ENCODE data around the gene XRCC1.

The XRCC1 gene

DNA sequence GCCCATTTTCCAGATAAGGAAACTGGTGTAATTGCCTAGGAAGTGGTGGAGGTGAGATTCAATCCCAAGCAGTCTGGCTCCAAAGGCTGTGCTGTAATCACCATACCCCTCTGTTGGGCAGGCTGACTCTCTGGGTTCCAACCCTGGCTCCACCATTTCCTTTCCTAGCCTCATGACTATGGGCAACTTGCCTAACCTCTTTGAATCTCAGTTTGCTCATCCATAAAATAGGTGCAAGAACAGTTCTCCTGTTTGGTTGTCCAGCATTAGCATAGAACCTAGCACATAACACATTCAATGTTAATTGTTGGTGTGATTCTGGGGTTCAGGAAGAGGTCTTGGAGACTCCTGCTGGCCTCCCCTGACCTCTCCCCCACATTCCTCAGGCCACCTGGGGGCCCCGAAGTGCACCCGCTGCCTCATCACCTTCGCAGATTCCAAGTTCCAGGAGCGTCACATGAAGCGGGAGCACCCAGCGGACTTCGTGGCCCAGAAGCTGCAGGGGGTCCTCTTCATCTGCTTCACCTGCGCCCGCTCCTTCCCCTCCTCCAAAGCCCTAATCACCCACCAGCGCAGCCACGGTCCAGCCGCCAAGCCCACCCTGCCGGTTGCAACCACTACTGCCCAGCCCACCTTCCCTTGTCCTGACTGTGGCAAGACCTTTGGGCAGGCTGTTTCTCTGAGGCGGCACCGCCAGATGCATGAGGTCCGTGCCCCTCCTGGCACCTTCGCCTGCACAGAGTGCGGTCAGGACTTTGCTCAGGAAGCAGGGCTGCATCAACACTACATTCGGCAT is 23.3 kb upstream of the XRCC1 start:
- no peak overlapping the region for H3K4me3 ChIP-seq (replicated peaks; ENCODE audit: insufficient read depth, low read length)
- no peaks in the 10 kb centered on the region for H3K27me3 ChIP-seq (ENCODE audit: insufficient read depth, poor library complexity, severe bottlenecking)
- no peak for DNase-seq (ENCODE audit: low read depth in 1 of 2, low spot score in 1 of 2)
- TF ChIP-seq POLR2AphosphoS5 (IDR thresholded peaks at IDR 0.05; ENCODE audit: low read depth) (no peak), GABPA (IDR thresholded peaks at IDR 0.05; ENCODE audit: low read depth) (no peak), SPI1 (IDR thresholded peaks at IDR 0.05; ENCODE audit: borderline replicate concordance, low read depth) (no peak)
- TF ChIP-seq, protein P1, sequence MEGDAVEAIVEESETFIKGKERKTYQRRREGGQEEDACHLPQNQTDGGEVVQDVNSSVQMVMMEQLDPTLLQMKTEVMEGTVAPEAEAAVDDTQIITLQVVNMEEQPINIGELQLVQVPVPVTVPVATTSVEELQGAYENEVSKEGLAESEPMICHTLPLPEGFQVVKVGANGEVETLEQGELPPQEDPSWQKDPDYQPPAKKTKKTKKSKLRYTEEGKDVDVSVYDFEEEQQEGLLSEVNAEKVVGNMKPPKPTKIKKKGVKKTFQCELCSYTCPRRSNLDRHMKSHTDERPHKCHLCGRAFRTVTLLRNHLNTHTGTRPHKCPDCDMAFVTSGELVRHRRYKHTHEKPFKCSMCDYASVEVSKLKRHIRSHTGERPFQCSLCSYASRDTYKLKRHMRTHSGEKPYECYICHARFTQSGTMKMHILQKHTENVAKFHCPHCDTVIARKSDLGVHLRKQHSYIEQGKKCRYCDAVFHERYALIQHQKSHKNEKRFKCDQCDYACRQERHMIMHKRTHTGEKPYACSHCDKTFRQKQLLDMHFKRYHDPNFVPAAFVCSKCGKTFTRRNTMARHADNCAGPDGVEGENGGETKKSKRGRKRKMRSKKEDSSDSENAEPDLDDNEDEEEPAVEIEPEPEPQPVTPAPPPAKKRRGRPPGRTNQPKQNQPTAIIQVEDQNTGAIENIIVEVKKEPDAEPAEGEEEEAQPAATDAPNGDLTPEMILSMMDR (IDR thresholded peaks at IDR 0.05; ENCODE audit: insufficient read depth, low read length), result no peak
- TF ChIP-seq, protein P2, sequence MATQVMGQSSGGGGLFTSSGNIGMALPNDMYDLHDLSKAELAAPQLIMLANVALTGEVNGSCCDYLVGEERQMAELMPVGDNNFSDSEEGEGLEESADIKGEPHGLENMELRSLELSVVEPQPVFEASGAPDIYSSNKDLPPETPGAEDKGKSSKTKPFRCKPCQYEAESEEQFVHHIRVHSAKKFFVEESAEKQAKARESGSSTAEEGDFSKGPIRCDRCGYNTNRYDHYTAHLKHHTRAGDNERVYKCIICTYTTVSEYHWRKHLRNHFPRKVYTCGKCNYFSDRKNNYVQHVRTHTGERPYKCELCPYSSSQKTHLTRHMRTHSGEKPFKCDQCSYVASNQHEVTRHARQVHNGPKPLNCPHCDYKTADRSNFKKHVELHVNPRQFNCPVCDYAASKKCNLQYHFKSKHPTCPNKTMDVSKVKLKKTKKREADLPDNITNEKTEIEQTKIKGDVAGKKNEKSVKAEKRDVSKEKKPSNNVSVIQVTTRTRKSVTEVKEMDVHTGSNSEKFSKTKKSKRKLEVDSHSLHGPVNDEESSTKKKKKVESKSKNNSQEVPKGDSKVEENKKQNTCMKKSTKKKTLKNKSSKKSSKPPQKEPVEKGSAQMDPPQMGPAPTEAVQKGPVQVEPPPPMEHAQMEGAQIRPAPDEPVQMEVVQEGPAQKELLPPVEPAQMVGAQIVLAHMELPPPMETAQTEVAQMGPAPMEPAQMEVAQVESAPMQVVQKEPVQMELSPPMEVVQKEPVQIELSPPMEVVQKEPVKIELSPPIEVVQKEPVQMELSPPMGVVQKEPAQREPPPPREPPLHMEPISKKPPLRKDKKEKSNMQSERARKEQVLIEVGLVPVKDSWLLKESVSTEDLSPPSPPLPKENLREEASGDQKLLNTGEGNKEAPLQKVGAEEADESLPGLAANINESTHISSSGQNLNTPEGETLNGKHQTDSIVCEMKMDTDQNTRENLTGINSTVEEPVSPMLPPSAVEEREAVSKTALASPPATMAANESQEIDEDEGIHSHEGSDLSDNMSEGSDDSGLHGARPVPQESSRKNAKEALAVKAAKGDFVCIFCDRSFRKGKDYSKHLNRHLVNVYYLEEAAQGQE (IDR thresholded peaks at IDR 0.05; ENCODE audit: insufficient replicate concordance, low read depth), result no peak
- H3K27ac ChIP-seq (replicated peaks), result no peak overlapping the region

DNA sequence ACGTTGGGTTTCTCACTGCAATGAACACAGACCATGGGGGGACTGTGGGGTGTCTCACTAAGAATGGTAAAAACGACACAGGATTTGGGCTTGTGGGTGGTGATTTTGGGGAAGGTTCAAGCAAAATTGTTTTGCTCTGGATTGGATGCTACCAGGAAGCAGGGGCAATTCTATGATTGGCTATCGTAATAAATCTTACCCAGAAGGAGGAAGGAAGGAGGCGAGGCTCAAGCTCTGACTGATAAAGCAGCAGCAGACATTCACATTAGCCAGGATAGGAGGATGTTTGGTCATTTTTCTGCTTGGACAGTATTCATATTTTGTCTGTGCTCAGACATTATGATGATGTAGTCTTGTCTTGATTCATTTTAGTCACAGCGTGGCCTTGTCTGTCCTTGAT is 22.5 kb upstream of the XRCC1 start:
- TF ChIP-seq, protein P2 (IDR thresholded peaks at IDR 0.05; ENCODE audit: insufficient replicate concordance, low read depth), result no peak
- TF ChIP-seq GABPA (IDR thresholded peaks at IDR 0.05; ENCODE audit: low read depth), result no peak
- TF ChIP-seq SPI1 (IDR thresholded peaks at IDR 0.05; ENCODE audit: borderline replicate concordance, low read depth), result no peak
- TF ChIP-seq, protein P1 (IDR thresholded peaks at IDR 0.05; ENCODE audit: insufficient read depth, low read length), result no peak
- no peak for TF ChIP-seq POLR2AphosphoS5 (IDR thresholded peaks at IDR 0.05; ENCODE audit: low read depth)
- no peaks in the 10 kb centered on the region for H3K27me3 ChIP-seq (ENCODE audit: insufficient read depth, poor library complexity, severe bottlenecking)
- H3K27ac ChIP-seq (replicated peaks), result no peak overlapping the region
- peak in 1 of 2 experiments; percentile 7 for DNase-seq (ENCODE audit: low read depth in 1 of 2, low spot score in 1 of 2)
- H3K4me3 ChIP-seq (replicated peaks; ENCODE audit: insufficient read depth, low read length), result peak overlapping the region; percentile 58

DNA sequence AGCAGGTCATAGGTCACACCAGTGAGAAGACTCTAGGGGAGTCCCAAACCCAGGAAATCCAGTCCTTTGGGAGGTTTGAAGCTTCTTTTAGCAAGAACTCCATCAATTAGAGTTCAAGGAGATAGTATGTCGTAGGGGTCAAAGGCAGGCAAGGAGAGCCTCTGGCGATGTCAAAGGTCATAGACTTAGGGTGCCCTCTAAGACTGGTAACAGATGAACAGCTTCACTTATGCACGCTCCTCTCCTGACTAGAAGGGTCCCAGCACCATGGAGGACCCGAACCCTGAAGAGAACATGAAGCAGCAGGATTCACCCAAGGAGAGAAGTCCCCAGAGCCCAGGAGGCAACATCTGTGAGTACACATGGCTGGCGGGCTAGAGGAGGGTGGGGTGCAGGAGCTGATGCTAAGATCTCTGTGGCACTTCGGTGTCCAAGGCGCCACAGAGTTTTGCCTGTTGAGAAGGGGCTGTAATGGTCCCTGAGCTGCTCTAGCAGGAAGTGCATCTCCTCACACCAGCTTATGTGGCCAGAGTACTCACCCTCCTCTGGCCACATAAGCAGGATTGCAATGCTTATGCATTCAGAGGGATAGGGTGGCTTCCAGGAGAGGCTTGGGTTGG is 21.6 kb upstream of the XRCC1 start:
- no peaks in the 10 kb centered on the region for H3K27me3 ChIP-seq (ENCODE audit: insufficient read depth, poor library complexity, severe bottlenecking)
- H3K27ac ChIP-seq (replicated peaks), result peak overlapping the region; percentile 100
- peak in 1 of 2 experiments; percentile 5 for DNase-seq (ENCODE audit: low read depth in 1 of 2, low spot score in 1 of 2)
- H3K4me3 ChIP-seq (replicated peaks; ENCODE audit: insufficient read depth, low read length), result peak overlapping the region; percentile 58
- TF ChIP-seq, protein P1 (IDR thresholded peaks at IDR 0.05; ENCODE audit: insufficient read depth, low read length), result no peak
- TF ChIP-seq SPI1 (IDR thresholded peaks at IDR 0.05; ENCODE audit: borderline replicate concordance, low read depth) (no peak), POLR2AphosphoS5 (IDR thresholded peaks at IDR 0.05; ENCODE audit: low read depth) (no peak; the same call in 1 of the 2 replicates), GABPA (IDR thresholded peaks at IDR 0.05; ENCODE audit: low read depth) (no peak)
- TF ChIP-seq, protein P2 (IDR thresholded peaks at IDR 0.05; ENCODE audit: insufficient replicate concordance, low read depth), result no peak

Data from HL-60 (cell line).